ENCODE results near the gene FLCN. TPM values are rescaled to one million over a fixed set of nuclear protein-coding genes. Genes with fewer than 3 reads are reported as not detected.

The FLCN gene
- total and polyA plus RNA-seq, 10 of the 15 experiments (the other 5 are each of a cell fraction or from before 2014, with no cell fraction given), result 1.1 to 24.7 (median 10.4) TPM

GRCh38 chr17:17216236-17216635 is 20.7 kb downstream of the FLCN start:
- TF ChIP-seq HDAC6 (IDR thresholded peaks at IDR 0.05; ENCODE audit: unreplicated experiment), result no peak
- TF ChIP-seq PML (IDR thresholded peaks at IDR 0.05; ENCODE audit: low read length), result no peak
- TF ChIP-seq NR2C1 (IDR thresholded peaks at IDR 0.05), result no peak
- no peak for TF ChIP-seq REST (IDR thresholded peaks at IDR 0.05; ENCODE audit: low read depth, low read length)
- TF ChIP-seq, protein P1, sequence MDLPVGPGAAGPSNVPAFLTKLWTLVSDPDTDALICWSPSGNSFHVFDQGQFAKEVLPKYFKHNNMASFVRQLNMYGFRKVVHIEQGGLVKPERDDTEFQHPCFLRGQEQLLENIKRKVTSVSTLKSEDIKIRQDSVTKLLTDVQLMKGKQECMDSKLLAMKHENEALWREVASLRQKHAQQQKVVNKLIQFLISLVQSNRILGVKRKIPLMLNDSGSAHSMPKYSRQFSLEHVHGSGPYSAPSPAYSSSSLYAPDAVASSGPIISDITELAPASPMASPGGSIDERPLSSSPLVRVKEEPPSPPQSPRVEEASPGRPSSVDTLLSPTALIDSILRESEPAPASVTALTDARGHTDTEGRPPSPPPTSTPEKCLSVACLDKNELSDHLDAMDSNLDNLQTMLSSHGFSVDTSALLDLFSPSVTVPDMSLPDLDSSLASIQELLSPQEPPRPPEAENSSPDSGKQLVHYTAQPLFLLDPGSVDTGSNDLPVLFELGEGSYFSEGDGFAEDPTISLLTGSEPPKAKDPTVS (IDR thresholded peaks at IDR 0.05; ENCODE audit: low read depth, low read length), result no peak
- no peak for TF ChIP-seq HCFC1 (IDR thresholded peaks at IDR 0.05; ENCODE audit: low read length)
- no peak for TF ChIP-seq USF1 (IDR thresholded peaks at IDR 0.05; ENCODE audit: borderline replicate concordance, extremely low read length, insufficient read depth, low read depth, low read length)
- TF ChIP-seq BACH1 (IDR thresholded peaks at IDR 0.05; ENCODE audit: borderline replicate concordance), result no peak
- TF ChIP-seq SMAD1 (IDR thresholded peaks at IDR 0.05; ENCODE audit: low read depth, partially characterized antibody), result no peak
- TF ChIP-seq IKZF1 (conservative IDR thresholded peaks at IDR 0.05), result no peak
- no peak for TF ChIP-seq SPI1 (IDR thresholded peaks at IDR 0.05; ENCODE audit: borderline replicate concordance, insufficient read depth, low read depth, low read length)
- TF ChIP-seq YBX1 (IDR thresholded peaks at IDR 0.05), result no peak
- TF ChIP-seq, protein P2, sequence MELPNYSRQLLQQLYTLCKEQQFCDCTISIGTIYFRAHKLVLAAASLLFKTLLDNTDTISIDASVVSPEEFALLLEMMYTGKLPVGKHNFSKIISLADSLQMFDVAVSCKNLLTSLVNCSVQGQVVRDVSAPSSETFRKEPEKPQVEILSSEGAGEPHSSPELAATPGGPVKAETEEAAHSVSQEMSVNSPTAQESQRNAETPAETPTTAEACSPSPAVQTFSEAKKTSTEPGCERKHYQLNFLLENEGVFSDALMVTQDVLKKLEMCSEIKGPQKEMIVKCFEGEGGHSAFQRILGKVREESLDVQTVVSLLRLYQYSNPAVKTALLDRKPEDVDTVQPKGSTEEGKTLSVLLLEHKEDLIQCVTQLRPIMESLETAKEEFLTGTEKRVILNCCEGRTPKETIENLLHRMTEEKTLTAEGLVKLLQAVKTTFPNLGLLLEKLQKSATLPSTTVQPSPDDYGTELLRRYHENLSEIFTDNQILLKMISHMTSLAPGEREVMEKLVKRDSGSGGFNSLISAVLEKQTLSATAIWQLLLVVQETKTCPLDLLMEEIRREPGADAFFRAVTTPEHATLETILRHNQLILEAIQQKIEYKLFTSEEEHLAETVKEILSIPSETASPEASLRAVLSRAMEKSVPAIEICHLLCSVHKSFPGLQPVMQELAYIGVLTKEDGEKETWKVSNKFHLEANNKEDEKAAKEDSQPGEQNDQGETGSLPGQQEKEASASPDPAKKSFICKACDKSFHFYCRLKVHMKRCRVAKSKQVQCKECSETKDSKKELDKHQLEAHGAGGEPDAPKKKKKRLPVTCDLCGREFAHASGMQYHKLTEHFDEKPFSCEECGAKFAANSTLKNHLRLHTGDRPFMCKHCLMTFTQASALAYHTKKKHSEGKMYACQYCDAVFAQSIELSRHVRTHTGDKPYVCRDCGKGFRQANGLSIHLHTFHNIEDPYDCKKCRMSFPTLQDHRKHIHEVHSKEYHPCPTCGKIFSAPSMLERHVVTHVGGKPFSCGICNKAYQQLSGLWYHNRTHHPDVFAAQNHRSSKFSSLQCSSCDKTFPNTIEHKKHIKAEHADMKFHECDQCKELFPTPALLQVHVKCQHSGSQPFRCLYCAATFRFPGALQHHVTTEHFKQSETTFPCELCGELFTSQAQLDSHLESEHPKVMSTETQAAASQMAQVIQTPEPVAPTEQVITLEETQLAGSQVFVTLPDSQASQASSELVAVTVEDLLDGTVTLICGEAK (IDR thresholded peaks at IDR 0.05; ENCODE audit: borderline replicate concordance), result no peak
- H3K4me1 ChIP-seq (ENCODE audit: control insufficient read depth, insufficient read depth, low read length), result no peaks in the 10 kb centered on the region
- no peaks in the 10 kb centered on the region for H3K9me3 ChIP-seq (replicated peaks; ENCODE audit: control insufficient read depth, insufficient read depth, low read length)
- H3K79me2 ChIP-seq (ENCODE audit: control insufficient read depth, insufficient read depth, low read length), result no peaks in the 10 kb centered on the region
- no TSS peak for BruUV-seq (replicated peaks)
- RAD21 ChIA-PET (ENCODE audit: unreplicated experiment), result no interaction called here
- no peaks in the 10 kb centered on the region for H3K27me3 ChIP-seq (replicated peaks in 1 of 2; ENCODE audit: control insufficient read depth in 2 of 2, insufficient read depth in 2 of 2, low read length in 1 of 2)
- no peak overlapping the region for H2AFZ ChIP-seq (ENCODE audit: control insufficient read depth, low read depth, low read length)
- H4K20me1 ChIP-seq (ENCODE audit: control insufficient read depth, insufficient read depth), result no peaks in the 10 kb centered on the region
- H3K9ac ChIP-seq (ENCODE audit: control insufficient read depth, insufficient read depth, low read length), result no peak overlapping the region
- peaks cover 15 to 25% of the 10 kb centered on the region in 2 experiments for H3K36me3 ChIP-seq (ENCODE audit: control insufficient read depth in 2 of 2, insufficient read depth in 2 of 2, low read length in 1 of 2)
- DNase-seq (ENCODE audit: low read depth, low spot score) (no peak), FAIRE-seq (no peak), ATAC-seq (no peak)
- CTCF ChIA-PET, result no interaction called here
- POLR2A ChIA-PET, result no interaction called here
- in situ Hi-C loops (cut with MboI), result no loop called here
- intact Hi-C loops (cut with micrococcal nuclease; ENCODE audit: unreplicated experiment), result no loop called here
- no peak overlapping the region for H3K4me2 ChIP-seq (ENCODE audit: control insufficient read depth, insufficient read depth)
- SMC1A ChIA-PET (ENCODE audit: uncharacterized antibody, unreplicated experiment), result no interaction called here
- WGBS (ENCODE audit: insufficient coverage, insufficient replicate concordance, low lambda C conversion rate, missing lambda C conversion rate), result 98% methylated on average over 12 of the region's 17 CpGs
- H3K27ac ChIP-seq (ENCODE audit: control insufficient read depth, insufficient read depth), result no peak overlapping the region
- no peak overlapping the region for H3K4me3 ChIP-seq
